ENCODE measurements around the gene TRIML1. TPM values are rescaled to one million over a fixed set of nuclear protein-coding genes. Genes with fewer than 3 reads are reported as not detected.

The TRIML1 gene, protein sequence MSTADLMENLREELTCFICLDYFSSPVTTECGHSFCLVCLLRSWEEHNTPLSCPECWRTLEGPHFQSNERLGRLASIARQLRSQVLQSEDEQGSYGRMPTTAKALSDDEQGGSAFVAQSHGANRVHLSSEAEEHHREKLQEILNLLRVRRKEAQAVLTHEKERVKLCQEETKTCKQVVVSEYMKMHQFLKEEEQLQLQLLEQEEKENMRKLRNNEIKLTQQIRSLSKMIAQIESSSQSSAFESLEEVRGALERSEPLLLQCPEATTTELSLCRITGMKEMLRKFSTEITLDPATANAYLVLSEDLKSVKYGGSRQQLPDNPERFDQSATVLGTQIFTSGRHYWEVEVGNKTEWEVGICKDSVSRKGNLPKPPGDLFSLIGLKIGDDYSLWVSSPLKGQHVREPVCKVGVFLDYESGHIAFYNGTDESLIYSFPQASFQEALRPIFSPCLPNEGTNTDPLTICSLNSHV
- total RNA-seq: not detected in 2 replicates

DNA sequence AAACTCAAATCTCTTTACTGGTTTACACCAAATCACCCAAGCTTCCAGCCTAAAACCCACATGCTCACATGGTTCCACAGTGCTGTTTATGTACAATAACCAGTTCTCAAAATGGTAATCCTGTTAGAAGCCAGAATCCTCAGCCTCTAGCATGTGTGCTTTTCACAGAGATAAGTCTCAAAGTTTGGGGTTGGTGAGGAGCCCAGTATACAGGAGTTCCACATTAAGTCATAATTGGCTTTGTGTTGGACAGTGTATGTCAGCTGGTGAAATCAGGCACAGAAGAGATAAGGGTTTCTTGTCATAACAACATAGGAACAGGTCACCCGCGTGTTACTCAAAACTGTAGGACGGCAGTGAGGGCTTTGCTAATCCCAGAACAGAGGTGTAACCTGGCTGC, at the start of gene TRIML1:
TSS of gene TRIML1 (plus strand) at position 301 of the 400 bp plus-strand sequence. CDS start 118 bp downstream, outside the sequence.

DNA sequence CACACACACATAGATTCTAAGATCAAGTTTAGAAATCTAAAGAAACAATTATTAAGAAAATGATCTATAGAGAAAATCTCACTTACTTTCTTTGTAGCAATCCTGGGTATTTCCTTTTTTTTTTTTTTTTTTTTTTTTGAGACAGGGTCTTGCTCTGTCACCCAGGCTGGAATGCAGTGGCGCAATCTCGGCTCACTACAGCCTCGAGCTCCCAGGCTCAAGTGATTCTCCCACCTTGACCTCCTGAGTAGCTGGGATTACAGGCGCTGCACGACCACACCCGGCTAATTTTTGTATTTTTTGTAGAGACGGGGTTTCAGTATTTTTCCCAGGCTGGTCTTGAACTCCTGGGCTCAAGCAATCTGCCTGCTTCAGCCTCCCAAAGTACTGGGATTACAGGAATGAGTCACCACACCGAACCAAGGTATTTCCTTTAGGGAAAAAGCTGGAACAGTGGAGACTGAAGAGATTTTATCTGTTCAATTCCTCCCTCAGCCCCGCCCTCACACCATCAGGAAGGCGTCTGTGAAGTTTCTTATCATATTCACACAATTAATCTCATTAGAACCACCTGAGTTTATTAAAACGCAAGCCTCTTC, 30.0 kb upstream of the TRIML1 start, which contains the start of gene TRIML2:
TSS of gene TRIML2 (minus strand) at position 447 of the 599 bp plus-strand sequence. CDS start 4,235 bp downstream, outside the sequence.

Small RNA genes lying within 50 kb of the gene (small RNA-seq; reads per million reads assigned to genes)
- gene RNU6-173P: not detected

Other genes starting within 250 kb of the TRIML1 start
- not detected in 2 replicates for gene ZFP42, start 143.7 kb upstream of the TRIML1 start, total RNA-seq
- 0.22 TPM in 1 of 2 replicates, not detected in the other for gene TRIML2, start 29.8 kb upstream of the TRIML1 start, total RNA-seq